ENCODE measurements around the gene DUSP8.

GRCh38 chr11:1581976-1582375 is 9.9 kb upstream of the DUSP8 start:
- TF ChIP-seq POLR2A (IDR thresholded peaks at IDR 0.05; ENCODE audit: low read depth, low read length) (no peak), TAF1 (IDR thresholded peaks at IDR 0.05; ENCODE audit: borderline replicate concordance, low read depth, low read length) (no peak), POLR2AphosphoS5 (IDR thresholded peaks at IDR 0.05; ENCODE audit: low read depth, low read length) (no peak)

Data from GM12892 (cell line).